PC-3 (cell line): Measurements from ENCODE around the gene KRI1. TPM values are rescaled to one million over a fixed set of nuclear protein-coding genes. Genes with fewer than 3 reads are reported as not detected.

Experiments used
- ATAC-seq: fragments of 200-7000 bp; cut with Tn5 transposase; 2 replicates; pipeline ENCODE4 v1.9.1; 2020; ENCODE audit warnings: mild to moderate bottlenecking, moderate library complexity
- BruUV-seq: library from RNA; stranded (reverse); fragments of 400-500 nt; replicated peaks from 2 replicates; lab custom pipeline; 2021; lab: Mats Ljungman, UMichigan
- CTCF ChIA-PET: fragments of 300-600 bp; sonication (Branson Sonifier 250); formaldehyde crosslinking; loops from one replicate; lab custom pipeline; 2022; ENCODE audit warnings: antibody characterized with exemption; lab: Charles Lee
- POLR2A ChIA-PET: fragments of 300-600 bp; sonication (Branson Sonifier 250); formaldehyde crosslinking; loops from one replicate; lab custom pipeline; 2022; ENCODE audit warnings: antibody characterized with exemption; ENCODE audit not compliant: unreplicated experiment; lab: Charles Lee
- DNase-seq: peaks from one replicate; pipeline ENCODE4 v3.0.0-alpha.2; 2015
- H2AFZ ChIP-seq: fragments of 300-600 bp; sonication (generic); 2 replicates; pipeline ENCODE4 v1.6.0; 2016; ENCODE audit warnings: antibody characterized with exemption, low read length
- H3F3A ChIP-seq: fragments of 300-600 bp; sonication (generic); one replicate; pipeline ENCODE4 v1.6.0; 2017; ENCODE audit warnings: antibody characterized with exemption, low read length, control low read depth, mild to moderate bottlenecking; ENCODE audit not compliant: unreplicated experiment
- H3K27ac ChIP-seq: fragments of 300-600 bp; sonication (generic); 2 replicates; pipeline ENCODE4 v1.5.1; 2016; ENCODE audit warnings: mild to moderate bottlenecking, low read length
- H3K27me3 ChIP-seq: fragments of 300-600 bp; sonication (generic); 2 replicates; pipeline ENCODE4 v1.6.1; 2016; ENCODE audit warnings: low read length, mixed read lengths
- H3K36me3 ChIP-seq: fragments of 300-600 bp; sonication (generic); 2 replicates; pipeline ENCODE4 v1.6.1; 2016; ENCODE audit warnings: low read depth, mixed run types, low read length, mixed read lengths
- H3K4me1 ChIP-seq: fragments of 300-600 bp; sonication (generic); 2 replicates; pipeline ENCODE4 v1.5.1; 2016; ENCODE audit warnings: low read length; ENCODE audit not compliant: insufficient read depth
- H3K4me2 ChIP-seq: fragments of 300-600 bp; sonication (generic); 2 replicates; pipeline ENCODE4 v1.6.0; 2016; ENCODE audit warnings: low read length
- H3K4me3 ChIP-seq: fragments of 300-600 bp; sonication (generic); 2 replicates; pipeline ENCODE4 v1.5.1; 2016; ENCODE audit warnings: mild to moderate bottlenecking, low read length, mixed read lengths
- H3K79me2 ChIP-seq: fragments of 300-600 bp; sonication (generic); 2 replicates; pipeline ENCODE4 v1.6.1; 2017; ENCODE audit warnings: low read length, mixed read lengths
- H3K9ac ChIP-seq: fragments of 300-600 bp; sonication (generic); 2 replicates; pipeline ENCODE4 v1.6.0; 2016; ENCODE audit warnings: mild to moderate bottlenecking, low read length
- H3K9me2 ChIP-seq: fragments of 300-600 bp; sonication (generic); replicated peaks from 2 replicates; pipeline ENCODE4 v1.6.1; 2016; ENCODE audit warnings: mixed run types, low read length, mixed read lengths
- H3K9me3 ChIP-seq: fragments of 300-600 bp; sonication (generic); 2 replicates; pipeline ENCODE4 v1.6.1; 2016; ENCODE audit warnings: low read length, mixed read lengths
- H4K20me1 ChIP-seq: fragments of 300-600 bp; sonication (generic); 2 replicates; pipeline ENCODE4 v1.6.1; 2016; ENCODE audit warnings: low read length, mixed read lengths
- CTCF ChIP-seq: fragments of 300-600 bp; sonication (generic); conservative IDR thresholded peaks from 2 replicates; pipeline ENCODE4 v1.5.1; 2017; ENCODE audit warnings: antibody characterized with exemption, low read depth, mild to moderate bottlenecking, low read length
- EZH2 ChIP-seq: fragments of 300-600 bp; sonication (generic); IDR thresholded peaks from one replicate; pipeline ENCODE4 v1.6.1; 2017; ENCODE audit warnings: antibody characterized with exemption, mild to moderate bottlenecking, low read length; ENCODE audit not compliant: unreplicated experiment
- EZH2phosphoT487 ChIP-seq: fragments of 300-600 bp; sonication (generic); IDR thresholded peaks from 2 replicates; pipeline ENCODE4 v1.6.1; 2018; ENCODE audit warnings: mild to moderate bottlenecking, antibody characterized with exemption, low read length, borderline replicate concordance
- intact Hi-C: fragments of 100-400 bp; cut with micrococcal nuclease; formaldehyde crosslinking; loops from 2 replicates; pipeline ENCODE4 v1.9.0; 2023
- total RNA-seq: library from RNA; depleted of rRNA; stranded (reverse); fragments of >200 nt; gene quantifications from 2 replicates; pipeline ENCODE4 v1.2.3, GENCODE V29; 2014

The KRI1 gene
- total RNA-seq, 1 experiment from 2014 or later: 72.6 TPM

- H2AFZ ChIP-seq: no peak overlapping the region
- ChIA-PET POLR2A (no interaction called here), CTCF (interaction anchor here (1.6 to 3.8 kb wide), 2 partner anchors 62 to 118 kb away, joined by 17 to 90 read pairs; no protein-coding TSS in a partner anchor)
- no peaks in the 10 kb centered on the region for H3K4me1 ChIP-seq
- no peak for TF ChIP-seq EZH2
- TF ChIP-seq CTCF: no peak
- no peak for TF ChIP-seq EZH2phosphoT487
- no peak overlapping the region for H3K4me2 ChIP-seq
- no peaks in the 10 kb centered on the region; the same call in 1 of the 2 replicates for H3K36me3 ChIP-seq
- DNase-seq (no peak), ATAC-seq (no peak)
- no peaks in the 10 kb centered on the region for H3K9me2 ChIP-seq
- H3K27me3 ChIP-seq: peaks cover 7% of the 10 kb centered on the region; the same call in 1 of the 2 replicates
- H3K79me2 ChIP-seq: no peaks in the 10 kb centered on the region
- H3K4me3 ChIP-seq: no peak overlapping the region
- no peaks in the 10 kb centered on the region for H3K9me3 ChIP-seq
- H4K20me1 ChIP-seq: no peaks in the 10 kb centered on the region
- H3F3A ChIP-seq: no peaks in the 10 kb centered on the region
- BruUV-seq: no TSS peak
- intact Hi-C loops: no loop called here
- no peak overlapping the region for H3K27ac ChIP-seq
- H3K9ac ChIP-seq: no peak overlapping the region
These were observed 16.3 kb upstream of the KRI1 start for GRCh38 chr19:10582091-10582490.

- ATAC-seq: peak; percentile 91
- TF ChIP-seq EZH2 (no peak), EZH2phosphoT487 (no peak), CTCF (peak; percentile 99)
- Histone ChIP-seq H3K4me2 (peak overlapping the region; percentile 49), H3K27me3 (no peaks in the 10 kb centered on the region), H3K9me2 (no peaks in the 10 kb centered on the region), H3K36me3 (no peaks in the 10 kb centered on the region; the same call in 1 of the 2 replicates), H3K79me2 (no peaks in the 10 kb centered on the region), H4K20me1 (no peaks in the 10 kb centered on the region), H2AFZ (peak overlapping the region; percentile 85), H3K9me3 (no peaks in the 10 kb centered on the region), H3F3A (no peaks in the 10 kb centered on the region), H3K4me1 (no peaks in the 10 kb centered on the region), H3K27ac (no peak overlapping the region), H3K4me3 (no peak overlapping the region), H3K9ac (no peak overlapping the region)
- CTCF ChIA-PET: interaction anchor here (0.5 to 3.8 kb wide), 9 partner anchors 17 to 278 kb away, joined by 3 to 90 read pairs (median 4); no protein-coding TSS in a partner anchor
- intact Hi-C loops: loop anchor here (1.0 kb wide), 3 partner anchors 44 to 118 kb away; partner anchors contain the start of gene SLC44A2
- POLR2A ChIA-PET: no interaction called here
- BruUV-seq: no TSS peak
- DNase-seq: peak; percentile 98
These were observed 15.3 kb upstream of the KRI1 start for GRCh38 chr19:10580979-10581631.

- TF ChIP-seq EZH2 (no peak), CTCF (no peak), EZH2phosphoT487 (no peak)
- H3K9ac ChIP-seq: no peak overlapping the region
- ChIA-PET CTCF (no interaction called here), POLR2A (no interaction called here)
- no peak overlapping the region for H2AFZ ChIP-seq
- no peak for ATAC-seq
- no peak overlapping the region for H3K27ac ChIP-seq
- H3K9me3 ChIP-seq: no peaks in the 10 kb centered on the region
- intact Hi-C loops: no loop called here
- no peaks in the 10 kb centered on the region for H4K20me1 ChIP-seq
- no peak overlapping the region for H3K4me2 ChIP-seq
- no TSS peak for BruUV-seq
- H3F3A ChIP-seq: no peaks in the 10 kb centered on the region
- no peaks in the 10 kb centered on the region for H3K27me3 ChIP-seq
- no peaks in the 10 kb centered on the region; the same call in 1 of the 2 replicates for H3K36me3 ChIP-seq
- no peaks in the 10 kb centered on the region for H3K79me2 ChIP-seq
- no peaks in the 10 kb centered on the region for H3K4me1 ChIP-seq
- H3K9me2 ChIP-seq: no peaks in the 10 kb centered on the region
- DNase-seq: no peak
- H3K4me3 ChIP-seq: no peak overlapping the region
These were observed 12.1 kb upstream of the KRI1 start for GRCh38 chr19:10577951-10578350.
